Hepatocyte (in vitro differentiated cells): ENCODE data around the gene ASAP2. TPM values are rescaled to one million over a fixed set of nuclear protein-coding genes. Genes with fewer than 3 reads are reported as not detected.

Source experiments
- DNase-seq: peaks from one replicate; pipeline ENCODE4 v3.0.0-alpha.2; 2016; ENCODE audit warnings: low spot score
- H2AFZ ChIP-seq: fragments of 200-600 bp; sonication (generic); 2 replicates; pipeline ENCODE4 v1.6.0; 2016; ENCODE audit warnings: antibody characterized with exemption, mild to moderate bottlenecking
- H3K27ac ChIP-seq: fragments of 200-600 bp; sonication (generic); 2 replicates; pipeline ENCODE4 v1.5.1; 2016; ENCODE audit warnings: mild to moderate bottlenecking
- H3K27me3 ChIP-seq: fragments of 200-600 bp; sonication (generic); 2 replicates; pipeline ENCODE4 v1.6.1; 2016
- H3K36me3 ChIP-seq: fragments of 200-600 bp; sonication (generic); replicated peaks from 2 replicates; pipeline ENCODE4 v1.5.1; 2016; ENCODE audit warnings: low read depth; ENCODE audit not compliant: insufficient read depth
- H3K4me1 ChIP-seq: fragments of 200-600 bp; sonication (generic); 2 replicates; pipeline ENCODE4 v1.5.1; 2016; ENCODE audit warnings: mild to moderate bottlenecking, moderate library complexity; ENCODE audit not compliant: insufficient read depth
- H3K4me2 ChIP-seq: fragments of 200-600 bp; sonication (generic); 2 replicates; pipeline ENCODE4 v1.6.0; 2016
- H3K4me3 ChIP-seq: fragments of 200-600 bp; sonication (generic); 2 replicates; pipeline ENCODE4 v1.5.1; 2016; ENCODE audit warnings: mild to moderate bottlenecking
- H3K79me2 ChIP-seq: fragments of 200-600 bp; sonication (generic); 2 replicates; pipeline ENCODE4 v1.6.0; 2017; ENCODE audit warnings: mild to moderate bottlenecking
- H3K9me2 ChIP-seq: fragments of 200-600 bp; sonication (generic); replicated peaks from 2 replicates; pipeline ENCODE4 v1.6.0; 2017; ENCODE audit warnings: mild to moderate bottlenecking; ENCODE audit not compliant: insufficient read depth
- H3K9me3 ChIP-seq: fragments of 200-600 bp; sonication (generic); 2 replicates; pipeline ENCODE4 v1.5.1; 2016; ENCODE audit warnings: low read depth, mild to moderate bottlenecking
- H4K20me1 ChIP-seq: fragments of 200-600 bp; sonication (generic); 2 replicates; pipeline ENCODE4 v1.6.0; 2016; ENCODE audit warnings: mild to moderate bottlenecking; ENCODE audit not compliant: insufficient read depth, poor library complexity, severe bottlenecking
- CTCF ChIP-seq: fragments of 200-600 bp; sonication (generic); IDR thresholded peaks from 2 replicates; pipeline ENCODE4 v1.5.1; 2016; ENCODE audit warnings: antibody characterized with exemption, mild to moderate bottlenecking; ENCODE audit not compliant: poor library complexity
- EZH2 ChIP-seq: fragments of 200-600 bp; sonication (generic); IDR thresholded peaks from 2 replicates; pipeline ENCODE4 v1.6.1; 2016; ENCODE audit warnings: antibody characterized with exemption, mild to moderate bottlenecking, borderline replicate concordance
- EZH2phosphoT487 ChIP-seq: fragments of 200-600 bp; sonication (generic); IDR thresholded peaks from one replicate; pipeline ENCODE4 v1.6.1; 2018; ENCODE audit warnings: antibody characterized with exemption, mild to moderate bottlenecking, low read depth, moderate library complexity; ENCODE audit not compliant: unreplicated experiment, severe bottlenecking
- WGBS: methylation state at CpG from one replicate; pipeline ENCODE4 v1.1.6; 2016; ENCODE audit warnings: low lambda C conversion rate; ENCODE audit errors: missing lambda C conversion rate; 5-methylcytosine and 5-hydroxymethylcytosine counted together
- polyA plus RNA-seq: library from polyadenylated mRNA; unstranded; fragments of >200 nt; fragmentation: Nextera tagmentation; extraction: Ambion mirVana; gene quantifications from 2 replicates; pipeline ENCODE4 v1.2.1, GENCODE V29; 2016
- total RNA-seq: library from RNA; depleted of rRNA; stranded (reverse); fragments of >200 nt; gene quantifications from 2 replicates; pipeline ENCODE4 v1.2.3, GENCODE V29; 2014

ASAP2 gene
- total and polyA plus RNA-seq, 2 experiments from 2014 or later = 13.7 to 21.3 TPM

DNA sequence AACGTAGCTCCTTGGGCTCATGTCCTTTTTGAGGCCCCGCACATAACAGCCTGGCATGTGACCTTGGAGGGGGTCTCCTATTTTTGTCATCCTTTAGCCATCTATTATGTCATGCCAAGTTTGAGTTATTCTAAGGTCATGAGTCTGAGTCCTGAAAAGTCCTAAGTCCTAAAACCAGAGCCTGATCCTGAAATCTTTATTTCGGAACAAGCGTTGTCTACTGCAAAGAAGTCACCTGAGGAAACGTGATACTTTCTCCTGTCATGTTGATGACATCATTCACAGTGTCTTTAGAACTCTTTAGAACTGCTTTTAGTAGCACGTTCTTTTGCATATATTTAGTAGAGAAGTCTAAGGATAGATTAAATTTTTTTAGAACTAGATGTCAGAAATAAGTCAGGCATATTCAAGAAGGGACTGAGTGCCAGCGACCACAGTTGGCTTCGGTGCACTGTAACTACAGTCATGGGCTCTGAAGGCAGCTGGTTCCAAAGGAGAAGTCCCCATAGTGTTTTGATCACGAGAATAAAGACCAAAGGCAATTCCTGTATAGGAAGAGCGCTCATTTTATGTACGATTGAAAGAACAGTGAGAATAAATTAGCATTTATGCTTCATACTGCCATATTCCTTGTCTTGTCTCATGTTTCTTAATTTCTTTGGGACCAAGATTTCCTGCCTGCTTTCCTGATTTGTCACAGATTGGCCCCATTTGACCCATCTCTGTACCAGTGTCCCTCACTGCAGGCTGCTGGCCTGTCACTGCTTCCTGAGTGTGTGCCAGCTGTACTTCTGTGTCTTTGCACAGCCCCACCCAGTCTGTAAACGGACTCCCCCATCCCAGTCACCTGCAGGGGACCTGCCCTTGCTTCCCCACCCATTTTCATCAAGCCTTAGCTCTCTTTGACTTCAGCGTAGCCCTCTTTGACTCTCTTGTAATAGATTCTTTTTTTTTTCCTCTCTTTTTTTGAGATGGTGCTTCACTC is 75.8 kb downstream of the ASAP2 start:
- H3K27ac ChIP-seq = no peak overlapping the region
- no peaks in the 10 kb centered on the region for H3K36me3 ChIP-seq
- H3K4me3 ChIP-seq = no peak overlapping the region
- H3K27me3 ChIP-seq = no peaks in the 10 kb centered on the region
- WGBS = 94% methylated on average over 13 of the region's 13 CpGs
- no peak overlapping the region for H3K4me2 ChIP-seq
- H3K9me2 ChIP-seq = no peaks in the 10 kb centered on the region
- no peaks in the 10 kb centered on the region for H3K9me3 ChIP-seq
- DNase-seq = no peak
- peaks cover 12% of the 10 kb centered on the region for H3K4me1 ChIP-seq
- H4K20me1 ChIP-seq = peaks cover 6% of the 10 kb centered on the region
- no peak overlapping the region for H2AFZ ChIP-seq
- peaks cover 29% of the 10 kb centered on the region for H3K79me2 ChIP-seq
- no peak for TF ChIP-seq CTCF
- no peak for TF ChIP-seq EZH2
- TF ChIP-seq EZH2phosphoT487 = no peak

- Histone ChIP-seq H3K9me2 (no peaks in the 10 kb centered on the region), H2AFZ (no peak overlapping the region), H3K9me3 (no peaks in the 10 kb centered on the region), H3K4me2 (no peak overlapping the region), H4K20me1 (no peaks in the 10 kb centered on the region), H3K27me3 (no peaks in the 10 kb centered on the region), H3K4me3 (no peak overlapping the region), H3K4me1 (peaks cover 12% of the 10 kb centered on the region), H3K79me2 (peaks cover 35% of the 10 kb centered on the region), H3K36me3 (no peaks in the 10 kb centered on the region), H3K27ac (no peak overlapping the region)
- 73% methylated on average over 6 of the region's 6 CpGs for whole genome bisulfite sequencing
- no peak for TF ChIP-seq CTCF
- TF ChIP-seq EZH2phosphoT487 = no peak
- no peak for TF ChIP-seq EZH2
- no peak for DNase-seq
These were observed 78.1 kb downstream of the ASAP2 start for GRCh38 chr2:9284521-9285297.

- H3K27me3 ChIP-seq = no peaks in the 10 kb centered on the region
- WGBS = 67% methylated on average over 2 of the region's 2 CpGs
- H2AFZ ChIP-seq = no peak overlapping the region
- H3K4me2 ChIP-seq = no peak overlapping the region
- no peaks in the 10 kb centered on the region for H4K20me1 ChIP-seq
- H3K36me3 ChIP-seq = no peaks in the 10 kb centered on the region
- H3K4me3 ChIP-seq = no peak overlapping the region
- TF ChIP-seq EZH2phosphoT487 = no peak
- TF ChIP-seq EZH2 = no peak
- no peak for TF ChIP-seq CTCF
- peaks cover 12% of the 10 kb centered on the region for H3K4me1 ChIP-seq
- H3K9me3 ChIP-seq = no peaks in the 10 kb centered on the region
- H3K27ac ChIP-seq = no peak overlapping the region
- peaks cover 35% of the 10 kb centered on the region for H3K79me2 ChIP-seq
- H3K9me2 ChIP-seq = no peaks in the 10 kb centered on the region
- no peak for DNase-seq
These were observed 78.8 kb downstream of the ASAP2 start for GRCh38 chr2:9285385-9285920.
